Trophoblast cell (in vitro differentiated cells and primary cell): ENCODE data around the gene FBH1.
A peak's percentile ranks its signal among the peaks of the same experiment; 100 is the strongest.

Experiments used
- DNase-seq, 2 donors: peaks; one replicate each; pipeline ENCODE4 v3.0.0-alpha.2; 2016
- H2AFZ ChIP-seq: 2 replicates; pipeline ENCODE4 v1.6.1; 2013; ENCODE audit warnings: low read length, moderate library complexity, mild to moderate bottlenecking; ENCODE audit not compliant: insufficient read depth, poor library complexity
- H2AK5ac ChIP-seq: 2 replicates; pipeline ENCODE4 v1.6.1; 2013; ENCODE audit warnings: mild to moderate bottlenecking, low read length
- H2BK120ac ChIP-seq: 2 replicates; pipeline ENCODE4 v1.6.1; 2013; ENCODE audit warnings: low read length, mild to moderate bottlenecking, moderate library complexity; ENCODE audit not compliant: insufficient read depth, poor library complexity
- H2BK12ac ChIP-seq: 2 replicates; pipeline ENCODE4 v1.6.1; 2013; ENCODE audit warnings: mild to moderate bottlenecking, low read length, moderate library complexity
- H2BK5ac ChIP-seq: 2 replicates; pipeline ENCODE4 v1.6.1; 2013; ENCODE audit warnings: low read length, low read depth, moderate library complexity, mild to moderate bottlenecking; ENCODE audit not compliant: poor library complexity
- H3K14ac ChIP-seq: 2 replicates; pipeline ENCODE4 v1.6.1; 2013; ENCODE audit warnings: mild to moderate bottlenecking, low read length
- H3K18ac ChIP-seq: 2 replicates; pipeline ENCODE4 v1.6.1; 2013; ENCODE audit warnings: mild to moderate bottlenecking, low read length
- H3K23ac ChIP-seq: 2 replicates; pipeline ENCODE4 v1.6.1; 2013; ENCODE audit warnings: low read length
- H3K27ac ChIP-seq: 2 replicates; pipeline ENCODE4 v1.5.1; 2013; ENCODE audit warnings: low read depth, mild to moderate bottlenecking, inconsistent platforms, low read length, moderate library complexity
- H3K27me3 ChIP-seq: 2 replicates; pipeline ENCODE4 v1.6.1; 2013; ENCODE audit warnings: inconsistent platforms, mild to moderate bottlenecking, low read length, moderate library complexity; ENCODE audit not compliant: insufficient read depth
- H3K36me3 ChIP-seq, 2 experiments: 1 replicate in 1 of 2; 2 replicates in 1 of 2; pipeline ENCODE4 v1.6.1; 2013; ENCODE audit warnings: low read length in 2 of 2, mild to moderate bottlenecking in 2 of 2, moderate library complexity in 1 of 2; ENCODE audit not compliant: insufficient read depth in 2 of 2, control insufficient read depth in 1 of 2
- H3K4ac ChIP-seq: 2 replicates; pipeline ENCODE4 v1.6.1; 2013; ENCODE audit warnings: low read depth, mild to moderate bottlenecking, low read length, moderate library complexity
- H3K4me1 ChIP-seq, 2 experiments: 1 replicate in 1 of 2; 2 replicates in 1 of 2; pipeline ENCODE4 v1.6.1; 2013; ENCODE audit warnings: low read length in 2 of 2, mild to moderate bottlenecking in 2 of 2, moderate library complexity in 1 of 2; ENCODE audit not compliant: insufficient read depth in 2 of 2, control insufficient read depth in 1 of 2
- H3K4me2 ChIP-seq: 2 replicates; pipeline ENCODE4 v1.6.1; 2013; ENCODE audit warnings: inconsistent platforms, mild to moderate bottlenecking, low read length, moderate library complexity
- H3K4me3 ChIP-seq: 2 replicates; pipeline ENCODE4 v1.5.1; 2013; ENCODE audit warnings: mild to moderate bottlenecking, low read depth, low read length, inconsistent platforms
- H3K79me1 ChIP-seq: one replicate; pipeline ENCODE4 v1.6.1; 2013; ENCODE audit warnings: low read length
- H3K79me2 ChIP-seq: 2 replicates; pipeline ENCODE4 v1.6.1; 2013; ENCODE audit warnings: low read length, mild to moderate bottlenecking; ENCODE audit not compliant: control insufficient read depth, insufficient read depth, poor library complexity
- H3K9ac ChIP-seq: 2 replicates; pipeline ENCODE4 v1.6.1; 2013; ENCODE audit warnings: mild to moderate bottlenecking, low read length
- H3K9me3 ChIP-seq: 2 replicates; pipeline ENCODE4 v1.6.1; 2013; ENCODE audit warnings: low read depth, mild to moderate bottlenecking, control low read depth, inconsistent platforms, low read length; ENCODE audit not compliant: insufficient read depth
- H4K12ac ChIP-seq: 2 replicates; pipeline ENCODE4 v1.6.1; 2013; ENCODE audit warnings: low read depth, mild to moderate bottlenecking, low read length, moderate library complexity
- H4K8ac ChIP-seq: 2 replicates; pipeline ENCODE4 v1.6.1; 2013; ENCODE audit warnings: low read depth, mild to moderate bottlenecking, low read length, moderate library complexity
- H4K91ac ChIP-seq: one replicate; pipeline ENCODE4 v1.6.1; 2013; ENCODE audit warnings: low read depth, mild to moderate bottlenecking, low read length, moderate library complexity
- WGBS: extraction: QIAGEN DNeasy Blood & Tissue Kit; methylation state at CpG from one replicate; pipeline ENCODE4 v1.1.7; 2013; ENCODE audit warnings: missing lambda C conversion rate; ENCODE audit not compliant: insufficient read length, insufficient coverage; ENCODE audit errors: extremely low coverage; 5-methylcytosine and 5-hydroxymethylcytosine counted together

FBH1 gene

GRCh38 chr10:5856701-5857004 lies 33.4 kb upstream of the FBH1 start:
- Histone ChIP-seq H2AFZ (no peak overlapping the region), H3K27ac (no peak overlapping the region), H4K8ac (no peak overlapping the region), H3K18ac (no peak overlapping the region), H3K23ac (peak overlapping the region; percentile 67), H2AK5ac (no peak overlapping the region), H2BK12ac (no peak overlapping the region), H3K36me3 (no peaks in the 10 kb centered on the region), H3K9ac (no peak overlapping the region), H4K12ac (no peak overlapping the region), H3K79me1 (no peaks in the 10 kb centered on the region), H3K4me1 (no peaks in the 10 kb centered on the region), H3K79me2 (no peaks in the 10 kb centered on the region), H2BK5ac (no peak overlapping the region), H3K27me3 (no peaks in the 10 kb centered on the region), H3K4ac (no peak overlapping the region), H3K4me2 (no peak overlapping the region), H3K4me3 (no peak overlapping the region), H4K91ac (no peak overlapping the region), H2BK120ac (no peak overlapping the region), H3K9me3 (no peaks in the 10 kb centered on the region), H3K14ac (no peak overlapping the region)
- no CpG with 5 or more reads among the region's 7 CpGs for WGBS
- no peak for DNase-seq

- no peak overlapping the region for H3K4me2 ChIP-seq
- no peak overlapping the region for H2AK5ac ChIP-seq
Measured at GRCh38 chr10:5858811-5859210, 31.2 kb upstream of the FBH1 start.

GRCh38 chr10:5860066-5860465 lies 30.0 kb upstream of the FBH1 start:
- H4K12ac ChIP-seq, result no peak overlapping the region
- no peak overlapping the region for H3K4me3 ChIP-seq
- no peak overlapping the region for H4K91ac ChIP-seq
- H2BK5ac ChIP-seq, result no peak overlapping the region
- no peak overlapping the region for H2BK120ac ChIP-seq
- H3K4ac ChIP-seq, result no peak overlapping the region
- H3K23ac ChIP-seq, result no peak overlapping the region
- no peak overlapping the region for H3K4me2 ChIP-seq
- H3K36me3 ChIP-seq, result no peaks in the 10 kb centered on the region
- H4K8ac ChIP-seq, result no peak overlapping the region
- WGBS, result no CpG with 5 or more reads among the region's 7 CpGs
- no peak for DNase-seq
- no peak overlapping the region for H2AFZ ChIP-seq
- no peak overlapping the region for H2AK5ac ChIP-seq
- H3K27me3 ChIP-seq, result no peaks in the 10 kb centered on the region
- H3K9me3 ChIP-seq, result no peaks in the 10 kb centered on the region
- H3K18ac ChIP-seq, result no peak overlapping the region
- no peaks in the 10 kb centered on the region for H3K4me1 ChIP-seq
- H2BK12ac ChIP-seq, result no peak overlapping the region
- H3K9ac ChIP-seq, result no peak overlapping the region
- H3K79me1 ChIP-seq, result no peaks in the 10 kb centered on the region
- H3K79me2 ChIP-seq, result no peaks in the 10 kb centered on the region
- no peak overlapping the region for H3K14ac ChIP-seq
- no peak overlapping the region for H3K27ac ChIP-seq

More at GRCh38 chr10:5858811-5859210, 31.2 kb upstream of the FBH1 start:
- H4K91ac ChIP-seq, result no peak overlapping the region
- no peak overlapping the region for H3K14ac ChIP-seq
- no peak overlapping the region for H2BK12ac ChIP-seq
- no peak overlapping the region for H3K4me3 ChIP-seq
- no peak overlapping the region for H3K27ac ChIP-seq
- H4K12ac ChIP-seq, result no peak overlapping the region
- no CpG with 5 or more reads among the region's 5 CpGs for WGBS
- H3K79me1 ChIP-seq, result no peaks in the 10 kb centered on the region
- H3K4me1 ChIP-seq, result no peaks in the 10 kb centered on the region
- H3K79me2 ChIP-seq, result no peaks in the 10 kb centered on the region
- DNase-seq, result no peak
- no peaks in the 10 kb centered on the region for H3K9me3 ChIP-seq
- no peak overlapping the region for H3K23ac ChIP-seq
- H3K36me3 ChIP-seq, result no peaks in the 10 kb centered on the region
- no peak overlapping the region for H2BK120ac ChIP-seq
- H2AFZ ChIP-seq, result no peak overlapping the region
- H3K18ac ChIP-seq, result no peak overlapping the region
- no peak overlapping the region for H3K4ac ChIP-seq
- no peak overlapping the region for H2BK5ac ChIP-seq
- H3K27me3 ChIP-seq, result no peaks in the 10 kb centered on the region
- no peak overlapping the region for H4K8ac ChIP-seq
- H3K9ac ChIP-seq, result no peak overlapping the region

- Histone ChIP-seq H3K27ac (no peak overlapping the region), H3K79me1 (no peaks in the 10 kb centered on the region), H3K9ac (no peak overlapping the region), H3K36me3 (no peaks in the 10 kb centered on the region), H4K12ac (no peak overlapping the region), H3K4ac (no peak overlapping the region), H3K4me1 (no peaks in the 10 kb centered on the region), H2AFZ (no peak overlapping the region), H4K91ac (no peak overlapping the region), H3K4me3 (no peak overlapping the region), H3K79me2 (no peaks in the 10 kb centered on the region), H4K8ac (no peak overlapping the region), H3K23ac (no peak overlapping the region), H3K18ac (no peak overlapping the region), H3K9me3 (no peaks in the 10 kb centered on the region), H2BK120ac (no peak overlapping the region), H2BK5ac (no peak overlapping the region), H3K4me2 (no peak overlapping the region), H3K27me3 (no peaks in the 10 kb centered on the region), H2BK12ac (no peak overlapping the region), H3K14ac (no peak overlapping the region), H2AK5ac (no peak overlapping the region)
- WGBS, result no CpG with 5 or more reads among the region's 7 CpGs
- peak in 1 of 2 donors; percentile 11 for DNase-seq
Measured at GRCh38 chr10:5862360-5862961, 27.6 kb upstream of the FBH1 start.
